HEK293 (cell line): ENCODE results near the gene CRIP2.

Experiments
- CTCF ChIP-seq: fragments of 450-650 bp; formaldehyde crosslinking; IDR thresholded peaks from 2 replicates; pipeline ENCODE4 v1.5.1; 2016; ENCODE audit warnings: missing biosample characterization, missing genetic modification characterization
- KLF1 ChIP-seq: fragments of 450-650 bp; formaldehyde crosslinking; IDR thresholded peaks from 2 replicates; pipeline ENCODE4 v1.5.1; 2016; ENCODE audit warnings: missing biosample characterization, missing genetic modification characterization
- MZF1 ChIP-seq: fragments of 450-650 bp; formaldehyde crosslinking; IDR thresholded peaks from 2 replicates; pipeline ENCODE4 v1.5.1; 2017; ENCODE audit warnings: missing biosample characterization, missing genetic modification characterization, borderline replicate concordance
- TRIM28 ChIP-seq: IDR thresholded peaks from 2 replicates; pipeline ENCODE4 v1.6.1; 2011; ENCODE audit warnings: low read length, control low read depth, borderline replicate concordance
- ZNF10 ChIP-seq: fragments of 450-650 bp; formaldehyde crosslinking; IDR thresholded peaks from 2 replicates; pipeline ENCODE4 v1.5.1; 2017; ENCODE audit warnings: missing biosample characterization, missing genetic modification characterization
- ZNF24 ChIP-seq: fragments of 450-650 bp; formaldehyde crosslinking; IDR thresholded peaks from 2 replicates; pipeline ENCODE4 v1.5.1; 2016; ENCODE audit warnings: missing biosample characterization, missing genetic modification characterization
- ZNF335 ChIP-seq: fragments of 450-650 bp; formaldehyde crosslinking; conservative IDR thresholded peaks from 2 replicates; pipeline ENCODE4 v1.5.1; 2016; ENCODE audit warnings: missing biosample characterization, missing genetic modification characterization
- ZNF423 ChIP-seq: fragments of 450-650 bp; formaldehyde crosslinking; IDR thresholded peaks from 2 replicates; pipeline ENCODE4 v1.5.1; 2016; ENCODE audit warnings: missing biosample characterization, missing genetic modification characterization
- ZNF488 ChIP-seq: fragments of 450-650 bp; formaldehyde crosslinking; IDR thresholded peaks from 2 replicates; pipeline ENCODE4 v1.5.1; 2016; ENCODE audit warnings: missing biosample characterization, missing genetic modification characterization
- ZNF610 ChIP-seq: fragments of 450-650 bp; formaldehyde crosslinking; IDR thresholded peaks from 2 replicates; pipeline ENCODE4 v1.5.1; 2016; ENCODE audit warnings: missing biosample characterization, missing genetic modification characterization, borderline replicate concordance
- ZSCAN16 ChIP-seq: fragments of 450-650 bp; formaldehyde crosslinking; IDR thresholded peaks from 2 replicates; pipeline ENCODE4 v1.5.1; 2016; ENCODE audit warnings: missing biosample characterization, missing genetic modification characterization
- TF ChIP-seq, protein P1 (sequence below): fragments of 450-650 bp; formaldehyde crosslinking; IDR thresholded peaks from 2 replicates; pipeline ENCODE4 v1.5.1; 2016; ENCODE audit warnings: missing biosample characterization, missing genetic modification characterization
- TF ChIP-seq, protein P2 (sequence below): fragments of 450-650 bp; formaldehyde crosslinking; IDR thresholded peaks from 2 replicates; pipeline ENCODE4 v1.5.1; 2016; ENCODE audit warnings: missing biosample characterization, missing genetic modification characterization

GRCh38 chr14:105528586-105529318, 54.1 kb downstream of the CRIP2 start:
- TF ChIP-seq, protein P1, sequence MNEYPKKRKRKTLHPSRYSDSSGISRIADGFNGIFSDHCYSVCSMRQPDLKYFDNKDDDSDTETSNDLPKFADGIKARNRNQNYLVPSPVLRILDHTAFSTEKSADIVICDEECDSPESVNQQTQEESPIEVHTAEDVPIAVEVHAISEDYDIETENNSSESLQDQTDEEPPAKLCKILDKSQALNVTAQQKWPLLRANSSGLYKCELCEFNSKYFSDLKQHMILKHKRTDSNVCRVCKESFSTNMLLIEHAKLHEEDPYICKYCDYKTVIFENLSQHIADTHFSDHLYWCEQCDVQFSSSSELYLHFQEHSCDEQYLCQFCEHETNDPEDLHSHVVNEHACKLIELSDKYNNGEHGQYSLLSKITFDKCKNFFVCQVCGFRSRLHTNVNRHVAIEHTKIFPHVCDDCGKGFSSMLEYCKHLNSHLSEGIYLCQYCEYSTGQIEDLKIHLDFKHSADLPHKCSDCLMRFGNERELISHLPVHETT (tag by site-specific recombination): no peak
- TF ChIP-seq MZF1 (tag by site-specific recombination) (no peak), ZNF335 (tag by site-specific recombination) (no peak), ZNF10 (no peak), TRIM28 (no peak), CTCF (tag by site-specific recombination) (no peak), ZNF610 (no peak), ZSCAN16 (no peak), ZNF488 (no peak), ZNF24 (tag by site-specific recombination) (no peak), KLF1 (tag by site-specific recombination) (no peak), ZNF423 (tag by site-specific recombination) (no peak)
- TF ChIP-seq, protein P2, sequence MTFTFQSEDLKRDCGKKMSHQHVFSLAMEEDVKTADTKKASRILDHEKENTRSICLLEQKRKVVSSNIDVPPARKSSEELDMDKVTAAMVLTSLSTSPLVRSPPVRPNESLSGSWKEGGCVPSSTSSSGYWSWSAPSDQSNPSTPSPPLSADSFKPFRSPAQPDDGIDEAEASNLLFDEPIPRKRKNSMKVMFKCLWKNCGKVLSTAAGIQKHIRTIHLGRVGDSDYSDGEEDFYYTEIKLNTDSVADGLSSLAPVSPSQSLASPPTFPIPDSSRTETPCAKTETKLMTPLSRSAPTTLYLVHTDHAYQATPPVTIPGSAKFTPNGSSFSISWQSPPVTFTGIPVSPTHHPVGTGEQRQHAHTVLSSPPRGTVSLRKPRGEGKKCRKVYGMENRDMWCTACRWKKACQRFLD (tag by site-specific recombination): no peak
